LNCAP (cell line): ENCODE results near the gene MAGI3.

ENCODE experiments used
- CTCF ChIP-seq: fragments of 450-650 bp; IDR thresholded peaks from 2 replicates; pipeline ENCODE4 v1.5.1; 2017; ENCODE audit warnings: mild to moderate bottlenecking

MAGI3 gene

GRCh38 chr1:113616156-113616555 lies 225.8 kb downstream of the MAGI3 start:
- no peak for TF ChIP-seq CTCF

DNA sequence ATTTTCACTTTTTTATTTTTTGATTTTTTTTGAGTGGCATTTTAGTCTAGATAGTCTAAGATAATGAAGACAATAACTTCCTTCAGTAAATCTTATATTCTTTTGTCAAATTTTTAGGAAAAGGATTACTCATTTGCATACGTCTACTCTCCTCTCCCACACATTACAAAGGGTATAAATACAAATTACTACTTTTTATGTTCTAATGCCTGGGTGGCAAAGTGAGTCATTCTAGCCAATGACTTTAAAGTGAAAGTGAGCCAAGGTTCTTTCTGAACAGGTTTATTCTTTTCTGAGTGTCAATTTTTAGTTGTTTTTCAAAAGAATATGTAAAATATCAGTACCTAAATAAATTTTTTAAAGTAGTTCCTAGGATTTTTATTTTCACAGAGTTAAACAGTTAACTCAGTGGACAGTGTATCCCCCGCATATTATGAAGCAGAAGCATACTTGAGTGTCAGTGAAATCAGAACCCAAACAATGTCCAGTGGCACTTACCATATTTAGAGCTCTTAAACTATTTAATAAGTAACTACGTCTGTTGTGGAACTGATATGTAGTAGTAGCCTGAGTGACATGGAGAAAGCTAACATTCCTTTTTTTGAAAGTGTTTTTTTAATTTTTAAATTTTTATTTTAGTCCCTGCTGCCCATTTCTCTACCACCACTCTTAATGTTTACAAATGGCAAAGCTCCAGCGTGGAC lies 227.3 kb downstream of the MAGI3 start:
- TF ChIP-seq CTCF, result no peak

DNA sequence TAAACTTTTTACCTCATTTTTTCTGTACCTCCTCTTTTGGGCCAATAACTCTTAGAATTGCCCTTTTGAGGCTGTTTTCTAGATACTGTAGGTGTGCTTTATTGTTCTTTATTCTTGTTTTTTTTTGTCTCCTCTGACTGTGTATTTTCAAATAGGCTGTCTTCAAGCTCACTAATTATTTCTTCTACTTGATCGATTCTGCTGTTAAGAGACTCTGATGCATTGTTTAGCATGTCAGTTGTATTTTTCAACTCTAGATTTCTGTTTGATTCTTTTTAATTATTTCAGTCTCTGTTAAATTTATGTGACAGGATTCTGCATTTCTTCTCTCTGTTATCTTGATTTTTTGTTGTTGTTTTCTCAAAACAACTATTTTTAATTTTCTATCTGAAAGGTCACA lies 238.7 kb downstream of the MAGI3 start:
- TF ChIP-seq CTCF, result no peak

GRCh38 chr1:113630340-113631327 lies 240.3 kb downstream of the MAGI3 start:
- no peak for TF ChIP-seq CTCF

GRCh38 chr1:113641396-113641795 lies 251.1 kb downstream of the MAGI3 start:
- no peak for TF ChIP-seq CTCF

GRCh38 chr1:113647164-113647563 lies 256.8 kb downstream of the MAGI3 start:
- no peak for TF ChIP-seq CTCF

GRCh38 chr1:113648478-113648877 lies 258.2 kb downstream of the MAGI3 start:
- no peak for TF ChIP-seq CTCF
